CD4-positive, alpha-beta T cell treated with Interleukin-6 for 4 hours (primary cell): ENCODE results near the gene FLT3LG.
"Not testable (repeated sequence)": the region's sequence is repeated elsewhere in the genome, so short reads cannot be mapped to it uniquely, and the experiment has no call there.

Experiments used
- DNase-seq: peaks from one replicate; pipeline ENCODE4 v3.0.0-alpha.2; 2020; ENCODE audit warnings: mixed read lengths

FLT3LG gene

GRCh38 chr19:49441210-49441959 is 32.6 kb upstream of the FLT3LG start, which contains the start of gene SLC17A7:
SLC17A7 (minus strand) TSS chr19:49441527; CDS start chr19:49441379, 148 bp downstream.
- DNase-seq, result peak; percentile 44

- DNase-seq, result no peak
Observed at GRCh38 chr19:49441960-49442350, 32.1 kb upstream of the FLT3LG start.

GRCh38 chr19:49442354-49442753 is 31.7 kb upstream of the FLT3LG start:
- peak; percentile 25 for DNase-seq

GRCh38 chr19:49442771-49443365 is 31.1 kb upstream of the FLT3LG start:
- peak; percentile 70 for DNase-seq

GRCh38 chr19:49443366-49444099 is 30.5 kb upstream of the FLT3LG start:
- peak; percentile 95 for DNase-seq

GRCh38 chr19:49444100-49444700 is 29.8 kb upstream of the FLT3LG start:
- not testable (repeated sequence) for DNase-seq

- DNase-seq, result no peak
Observed at GRCh38 chr19:49445997-49446396, 28.0 kb upstream of the FLT3LG start.

- no peak for DNase-seq
Observed at GRCh38 chr19:49447485-49448431, 26.3 kb upstream of the FLT3LG start.

- DNase-seq, result no peak
Observed at GRCh38 chr19:49448432-49448786, 25.6 kb upstream of the FLT3LG start.

GRCh38 chr19:49450405-49450804 is 23.6 kb upstream of the FLT3LG start:
- DNase-seq, result no peak

GRCh38 chr19:49451430-49452181 is 22.4 kb upstream of the FLT3LG start, which contains the start of gene PIH1D1:
PIH1D1 (minus strand) TSS chr19:49451814; CDS start chr19:49451574, 240 bp downstream.
- DNase-seq, result peak; percentile 97

- DNase-seq, result peak; percentile 97
Observed at GRCh38 chr19:49453013-49453756, 20.8 kb upstream of the FLT3LG start, which contains the start of gene ALDH16A1. ALDH16A1 (plus strand) TSS chr19:49453225; CDS start chr19:49453332, 107 bp downstream.

- DNase-seq, result no peak
Observed at GRCh38 chr19:49453757-49454240, 20.2 kb upstream of the FLT3LG start.

- no peak for DNase-seq
Observed at GRCh38 chr19:49455773-49456172, 18.2 kb upstream of the FLT3LG start.

GRCh38 chr19:49456326-49456725 is 17.7 kb upstream of the FLT3LG start:
- no peak for DNase-seq

- no peak for DNase-seq
Observed at GRCh38 chr19:49458567-49458903, 15.5 kb upstream of the FLT3LG start.

GRCh38 chr19:49459388-49459787 is 14.6 kb upstream of the FLT3LG start:
- DNase-seq, result no peak

- DNase-seq, result not testable (repeated sequence)
Observed at GRCh38 chr19:49461130-49461529, 12.9 kb upstream of the FLT3LG start.

- DNase-seq, result no peak
Observed at GRCh38 chr19:49461656-49462055, 12.4 kb upstream of the FLT3LG start.

- no peak for DNase-seq
Observed at GRCh38 chr19:49462492-49462891, 11.5 kb upstream of the FLT3LG start.
